K562 (cell line): Measurements from ENCODE around the gene HMOX2. TPM values are rescaled to one million over a fixed set of nuclear protein-coding genes. Genes with fewer than 3 reads are reported as not detected.
A peak's percentile ranks its signal among the peaks of the same experiment; 100 is the strongest.

Experiments used
- CCAR2 ChIP-seq: fragments of 200-400 bp; formaldehyde crosslinking; IDR thresholded peaks from 2 replicates; pipeline ENCODE4 v1.6.1; 2017; ENCODE audit warnings: mild to moderate bottlenecking, low read depth, low read length
- CHAMP1 ChIP-seq: fragments of 450-650 bp; IDR thresholded peaks from 2 replicates; pipeline ENCODE4 v1.6.1; 2016; ENCODE audit warnings: mild to moderate bottlenecking
- CHD4 ChIP-seq: fragments of 200-600 bp; sonication (generic); IDR thresholded peaks from 3 replicates; pipeline ENCODE4 v1.6.1; 2012; ENCODE audit warnings: low read depth, mild to moderate bottlenecking, mixed read lengths, low read length, inconsistent platforms; ENCODE audit not compliant: insufficient read depth, insufficient replicate concordance, poor library complexity, severe bottlenecking
- CREB3 ChIP-seq: fragments of 450-650 bp; conservative IDR thresholded peaks from 2 replicates; pipeline ENCODE4 v1.6.1; 2016; ENCODE audit warnings: missing genetic modification characterization, low read depth, mild to moderate bottlenecking, missing compliant biosample characterization, moderate library complexity
- CREB3L1 ChIP-seq: fragments of 450-650 bp; IDR thresholded peaks from 2 replicates; pipeline ENCODE4 v1.6.1; 2014; ENCODE audit warnings: low read depth, mild to moderate bottlenecking, moderate library complexity, borderline replicate concordance
- ELF1 ChIP-seq: fragments of 200-800 bp; sonication (Bioruptor generic); IDR thresholded peaks from 2 replicates; pipeline ENCODE4 v1.6.1; 2016; ENCODE audit warnings: missing genetic modification characterization, missing compliant biosample characterization
- GATAD2A ChIP-seq: fragments of 450-650 bp; IDR thresholded peaks from 2 replicates; pipeline ENCODE4 v1.6.1; 2017
- HSF4 ChIP-seq: fragments of 250-450 bp; sonication (Bioruptor Pico); IDR thresholded peaks from 2 replicates; pipeline ENCODE4 v2.1.2; 2022; ENCODE audit warnings: mild to moderate bottlenecking, moderate library complexity, borderline replicate concordance
- KDM5B ChIP-seq: fragments of 200-600 bp; sonication (generic); IDR thresholded peaks from 2 replicates; pipeline ENCODE4 v1.6.1; 2012; ENCODE audit warnings: low read depth, mild to moderate bottlenecking, moderate library complexity, low read length, control low read depth, inconsistent platforms; ENCODE audit not compliant: insufficient replicate concordance
- MCM3 ChIP-seq: fragments of 450-650 bp; IDR thresholded peaks from 2 replicates; pipeline ENCODE4 v1.6.1; 2016
- SETDB1 ChIP-seq: IDR thresholded peaks from one replicate; pipeline ENCODE4 v1.6.1; 2012; ENCODE audit warnings: low read length, control low read depth, inconsistent platforms
- TAF1 ChIP-seq: IDR thresholded peaks from 2 replicates; pipeline ENCODE4 v1.6.1; 2011; ENCODE audit warnings: mild to moderate bottlenecking, low read length, moderate library complexity; ENCODE audit not compliant: insufficient read depth, control insufficient read depth, severe bottlenecking; ENCODE audit errors: extremely low read depth
- TCF7 ChIP-seq: sonication (generic); IDR thresholded peaks from 2 replicates; pipeline ENCODE4 v1.6.1; 2016; ENCODE audit warnings: antibody characterized with exemption, borderline replicate concordance
- ZNF263 ChIP-seq: sonication (generic); formaldehyde crosslinking; IDR thresholded peaks from 2 replicates; pipeline ENCODE4 v1.8.0; 2022; ENCODE audit warnings: mild to moderate bottlenecking, missing genetic modification reagents, borderline replicate concordance
- ZNF384 ChIP-seq: IDR thresholded peaks from 2 replicates; pipeline ENCODE4 v1.6.1; 2012; ENCODE audit warnings: low read depth, low read length, improper control_type of control experiment
- ZNF609 ChIP-seq: sonication (generic); formaldehyde crosslinking; IDR thresholded peaks from 2 replicates; pipeline ENCODE4 v1.8.1; 2023; ENCODE audit warnings: missing genetic modification reagents, mild to moderate bottlenecking, borderline replicate concordance
- polyA plus RNA-seq, 8 experiments: library from polyadenylated mRNA; depleted of rRNA in 4 of 8; stranded (reverse) in 5 of 8; unstranded in 3 of 8; fragments of >200 nt; fragmentation: Nextera tagmentation in 2 of 8; fragmentation: Illumina TruSeq in 1 of 8; extraction: Ambion mirVana in 2 of 8; extraction: Trizol in 1 of 8; gene quantifications; 2 replicates each; pipeline versions ENCODE4 v1.2.1 to v1.2.3, GENCODE V29; 2011 to 2014; ENCODE audit warnings: inconsistent platforms in 1 of 8, missing spikeins in 1 of 8
- total RNA-seq, 7 experiments: library from RNA; depleted of rRNA in 6 of 7; stranded (reverse); fragments of >200 nt in 6 of 7; fragmentation: Illumina TruSeq in 2 of 7; extraction: Trizol in 2 of 7; gene quantifications; 2 replicates each; pipeline versions ENCODE4 v1.2.1 to v1.2.3, GENCODE V29; 2011 to 2021; ENCODE audit warnings: low replicate concordance in 1 of 7

HMOX2 gene
- total and polyA plus RNA-seq, 9 of the 15 experiments (the other 6 are each of a cell fraction or from before 2014, with no cell fraction given) = 26.8 to 87.4 (median 57.4) TPM

GRCh38 chr16:4474192-4474961, 1.8 kb upstream of the HMOX2 start, which contains the start of gene NMRAL1 (continued):
- no peak for TF ChIP-seq ZNF263 (CRISPR knock-in tag)
- TF ChIP-seq GATAD2A = no peak
- TF ChIP-seq SETDB1 = no peak
- no peak for TF ChIP-seq HSF4 (CRISPR knock-in tag)
- peak; percentile 71 for TF ChIP-seq KDM5B
- TF ChIP-seq CHD4 = peak; percentile 50
- TF ChIP-seq CCAR2 = no peak
- no peak for TF ChIP-seq MCM3
- peak; percentile 97 for TF ChIP-seq ELF1
- TF ChIP-seq ZNF384 = no peak
- no peak for TF ChIP-seq ZNF609 (CRISPR knock-in tag)
- no peak for TF ChIP-seq CHAMP1
- peak; percentile 79; the same call in 1 of the 2 replicates for TF ChIP-seq CREB3L1
- TF ChIP-seq TAF1 = peak; percentile 83
- no peak for TF ChIP-seq CREB3 (tag)
- TF ChIP-seq TCF7 = no peak
